HAP-1 (cell line): Measurements from ENCODE around the gene PHOX2A.

ENCODE experiments used
- DNase-seq, 2 experiments: peaks; one replicate each; pipeline ENCODE4 v3.0.0-alpha.2; 2016 to 2020; ENCODE audit warnings: low spot score in 2 of 2
- H3K27me3 ChIP-seq: fragments of 250-450 bp; sonication (Bioruptor Pico); 2 replicates; pipeline ENCODE4 v1.5.1; 2020; ENCODE audit warnings: low read depth, mild to moderate bottlenecking, moderate library complexity
- H3K36me3 ChIP-seq: fragments of 250-450 bp; sonication (Bioruptor Pico); replicated peaks from 2 replicates; pipeline ENCODE4 v1.5.1; 2020; ENCODE audit warnings: mild to moderate bottlenecking
- H3K4me1 ChIP-seq: fragments of 250-450 bp; sonication (Bioruptor Pico); 2 replicates; pipeline ENCODE4 v1.5.1; 2020; ENCODE audit warnings: mild to moderate bottlenecking
- H3K4me3 ChIP-seq: fragments of 250-450 bp; sonication (Bioruptor Pico); 2 replicates; pipeline ENCODE4 v1.5.1; 2020; ENCODE audit warnings: mild to moderate bottlenecking, moderate library complexity
- H3K9me3 ChIP-seq: fragments of 250-450 bp; sonication (Bioruptor Pico); 2 replicates; pipeline ENCODE4 v1.5.1; 2020; ENCODE audit warnings: mild to moderate bottlenecking, moderate library complexity
- in situ Hi-C: fragments of 300-500 bp; cut with MboI; formaldehyde crosslinking; loops from 3 replicates; pipeline ENCODE4 v1.14.3; 2020; ENCODE audit warnings: low sequenced_read_pairs, inconsistent platforms, mixed read lengths

PHOX2A gene

DNA sequence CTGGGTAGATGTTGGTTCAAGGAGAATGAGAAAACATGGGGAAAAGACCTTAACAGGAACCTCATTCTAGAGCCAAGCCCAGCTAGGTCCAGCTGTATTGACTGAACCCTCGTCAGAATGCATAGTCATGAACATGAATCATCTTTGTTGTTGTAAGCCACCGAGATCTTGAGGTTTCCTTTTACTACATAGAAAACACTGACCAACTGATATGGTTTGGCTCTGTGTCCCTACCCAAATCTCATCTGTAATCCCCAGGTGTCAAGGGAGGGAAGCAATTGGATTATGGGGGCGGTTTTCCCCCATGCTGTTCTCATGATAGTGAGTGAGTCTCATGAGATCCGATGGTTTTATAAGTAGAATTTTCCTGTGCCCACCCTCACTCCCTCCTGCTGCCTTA is 19.4 kb upstream of the PHOX2A start:
- no peak overlapping the region for H3K4me3 ChIP-seq
- in situ Hi-C loops: no loop called here
- DNase-seq: no peak

DNA sequence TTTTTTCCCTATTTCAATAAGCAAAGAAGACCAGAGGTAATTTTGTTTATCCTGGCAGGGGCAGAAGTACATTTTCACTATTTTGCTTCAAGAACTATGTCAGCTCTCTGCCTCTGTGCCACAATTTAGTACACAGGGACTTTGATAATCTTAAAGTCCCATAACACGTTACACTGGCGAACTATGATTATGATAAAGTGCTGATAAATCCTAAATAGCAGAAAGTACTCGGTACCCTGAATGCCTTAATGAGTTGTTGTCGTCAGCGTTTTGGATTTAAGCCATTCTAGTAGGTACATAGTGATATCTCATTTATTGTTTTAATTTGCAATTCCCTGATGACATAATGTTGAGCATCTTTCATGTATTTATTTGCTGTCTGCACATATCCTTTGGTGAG is 16.6 kb upstream of the PHOX2A start:
- no peaks in the 10 kb centered on the region for H3K9me3 ChIP-seq
- peaks cover 5% of the 10 kb centered on the region; the same call in 1 of the 2 replicates for H3K27me3 ChIP-seq
- no peaks in the 10 kb centered on the region for H3K4me1 ChIP-seq
- no peak for DNase-seq
- in situ Hi-C loops: no loop called here
- no peak overlapping the region for H3K4me3 ChIP-seq
- no peaks in the 10 kb centered on the region for H3K36me3 ChIP-seq

More for the DNA sequence above, 19.4 kb upstream of the PHOX2A start:
- H3K4me1 ChIP-seq: no peaks in the 10 kb centered on the region
- no peaks in the 10 kb centered on the region for H3K9me3 ChIP-seq
- no peaks in the 10 kb centered on the region; the same call in 1 of the 2 replicates for H3K27me3 ChIP-seq
- no peaks in the 10 kb centered on the region for H3K36me3 ChIP-seq

DNA sequence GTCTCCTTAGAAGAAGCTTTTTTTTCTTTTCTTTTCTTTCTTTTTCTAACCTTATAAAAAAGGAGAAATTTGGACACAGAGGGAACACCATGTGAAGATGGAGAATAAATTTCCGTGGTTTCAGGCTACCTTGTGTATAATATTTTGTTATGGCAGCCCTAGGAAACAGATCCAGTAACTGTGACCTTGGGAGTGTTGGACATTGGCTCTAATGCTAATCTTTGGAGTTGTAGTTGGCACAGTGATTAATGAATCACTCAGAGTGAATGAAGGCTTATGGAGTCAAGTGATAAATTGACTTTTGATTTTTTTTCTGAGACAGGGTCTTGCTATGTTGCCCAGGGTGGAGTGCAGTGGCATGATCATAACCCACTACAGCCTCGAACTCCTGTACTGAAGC is 15.5 kb upstream of the PHOX2A start:
- in situ Hi-C loops: no loop called here
- Histone ChIP-seq H3K4me1 (no peaks in the 10 kb centered on the region), H3K27me3 (peaks cover 7% of the 10 kb centered on the region; the same call in 1 of the 2 replicates), H3K36me3 (no peaks in the 10 kb centered on the region), H3K9me3 (no peaks in the 10 kb centered on the region), H3K4me3 (no peak overlapping the region)
- no peak for DNase-seq

DNA sequence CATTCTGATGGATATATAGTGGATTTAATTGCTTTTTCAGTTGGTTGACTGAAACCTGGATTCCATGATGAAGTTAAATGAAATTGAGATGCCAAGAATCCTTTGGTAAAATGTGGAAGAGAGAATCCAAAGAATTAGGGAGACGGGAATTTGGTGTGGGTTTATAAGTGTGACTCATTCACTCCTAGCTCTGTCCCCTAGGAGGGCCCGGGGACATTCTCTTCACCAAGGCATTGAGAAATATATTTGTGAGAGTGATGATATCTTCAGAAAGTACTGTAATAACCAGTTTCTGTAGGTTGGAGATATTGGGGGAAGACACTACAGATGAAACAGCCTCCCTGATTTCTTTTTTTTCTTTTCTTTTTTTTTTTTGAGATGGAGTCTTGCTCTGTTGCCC is 13.6 kb upstream of the PHOX2A start:
- Histone ChIP-seq H3K4me3 (no peak overlapping the region), H3K9me3 (no peaks in the 10 kb centered on the region; the same call in 1 of the 2 replicates), H3K4me1 (no peaks in the 10 kb centered on the region), H3K36me3 (no peaks in the 10 kb centered on the region), H3K27me3 (peaks cover 7% of the 10 kb centered on the region; the same call in 1 of the 2 replicates)
- DNase-seq: no peak
- in situ Hi-C loops: no loop called here

DNA sequence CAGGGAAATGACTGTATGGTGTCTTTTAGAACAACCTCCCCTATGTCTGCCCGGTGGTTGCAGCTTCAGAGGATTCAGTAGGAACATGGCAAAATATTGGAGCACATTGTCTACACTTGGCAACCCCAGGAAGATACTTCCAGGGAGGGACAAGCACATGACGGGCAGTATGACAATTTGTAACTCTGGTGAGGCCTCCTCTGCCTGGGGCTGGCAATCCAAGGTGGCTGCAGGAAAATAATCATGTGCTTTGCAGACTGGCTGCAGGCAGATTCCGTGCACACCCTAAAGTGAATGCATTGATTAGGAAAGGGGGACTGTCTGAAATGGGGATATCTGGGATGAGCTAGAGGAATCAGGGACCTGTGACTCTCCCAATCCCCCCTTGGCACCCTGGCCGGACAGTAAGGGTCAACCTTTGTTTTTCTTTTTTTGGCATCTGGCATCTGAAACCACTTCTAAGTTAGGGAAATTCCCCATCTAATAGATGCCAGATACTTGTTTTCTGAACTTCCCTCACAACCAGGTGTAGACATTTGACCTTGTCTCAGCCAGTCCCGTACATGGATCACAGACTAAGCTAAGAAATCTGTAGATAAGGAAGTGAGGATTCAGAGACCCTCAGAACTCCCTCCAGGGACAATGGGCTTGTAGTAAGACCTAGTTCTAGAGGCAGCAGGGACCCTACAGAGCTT is 10.5 kb upstream of the PHOX2A start:
- Histone ChIP-seq H3K27me3 (peaks cover 7% of the 10 kb centered on the region; the same call in 1 of the 2 replicates), H3K4me1 (no peaks in the 10 kb centered on the region), H3K9me3 (no peaks in the 10 kb centered on the region; the same call in 1 of the 2 replicates), H3K36me3 (no peaks in the 10 kb centered on the region), H3K4me3 (no peak overlapping the region)
- in situ Hi-C loops: no loop called here
- no peak for DNase-seq

DNA sequence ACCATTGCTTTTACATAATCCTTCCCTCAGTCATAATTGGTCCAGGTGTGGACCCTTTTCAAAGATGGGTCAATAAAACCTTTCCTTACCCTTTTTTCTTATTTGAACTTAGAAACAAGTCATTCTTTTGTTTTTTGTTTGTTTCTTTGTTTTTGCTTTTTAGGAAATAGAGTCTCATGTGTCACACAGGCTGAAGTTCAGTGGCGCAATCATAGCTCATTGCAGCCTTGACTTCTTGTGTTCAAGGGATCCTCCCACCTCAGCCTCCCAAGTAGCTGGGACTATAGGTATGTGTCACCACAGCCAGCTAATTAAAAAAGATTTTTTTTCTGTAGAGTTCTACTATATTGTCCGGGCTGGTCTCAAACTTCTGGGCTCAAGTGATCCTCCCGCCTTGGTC is 9.4 kb upstream of the PHOX2A start:
- Histone ChIP-seq H3K4me1 (no peaks in the 10 kb centered on the region), H3K36me3 (no peaks in the 10 kb centered on the region), H3K27me3 (peaks cover 7% of the 10 kb centered on the region; the same call in 1 of the 2 replicates), H3K4me3 (no peak overlapping the region), H3K9me3 (no peaks in the 10 kb centered on the region; the same call in 1 of the 2 replicates)
- in situ Hi-C loops: no loop called here
- no peak for DNase-seq

DNA sequence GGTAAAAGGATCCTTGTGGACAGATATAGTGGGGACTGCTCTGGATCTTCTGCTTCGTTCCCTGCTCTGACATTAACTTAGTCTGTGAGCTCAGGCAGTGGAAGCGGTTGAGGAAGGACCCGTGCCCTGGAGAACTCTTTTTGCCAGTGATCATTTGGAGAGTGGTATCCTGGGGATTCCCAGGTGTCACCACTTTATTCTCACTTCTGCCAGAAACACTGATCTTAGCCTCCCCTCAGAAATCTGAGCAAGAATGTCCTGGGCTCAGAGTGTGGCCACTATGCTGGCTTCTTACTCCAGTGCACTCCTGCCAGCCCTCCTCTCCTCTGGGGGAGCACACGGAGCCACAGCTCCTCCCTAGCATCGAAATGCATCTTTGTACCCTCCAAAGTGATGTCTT is 7.6 kb upstream of the PHOX2A start:
- H3K4me3 ChIP-seq: no peak overlapping the region
- H3K36me3 ChIP-seq: no peaks in the 10 kb centered on the region
- no peaks in the 10 kb centered on the region for H3K4me1 ChIP-seq
- no peaks in the 10 kb centered on the region; the same call in 1 of the 2 replicates for H3K9me3 ChIP-seq
- DNase-seq: no peak
- in situ Hi-C loops: no loop called here
- peaks cover 7% of the 10 kb centered on the region for H3K27me3 ChIP-seq

DNA sequence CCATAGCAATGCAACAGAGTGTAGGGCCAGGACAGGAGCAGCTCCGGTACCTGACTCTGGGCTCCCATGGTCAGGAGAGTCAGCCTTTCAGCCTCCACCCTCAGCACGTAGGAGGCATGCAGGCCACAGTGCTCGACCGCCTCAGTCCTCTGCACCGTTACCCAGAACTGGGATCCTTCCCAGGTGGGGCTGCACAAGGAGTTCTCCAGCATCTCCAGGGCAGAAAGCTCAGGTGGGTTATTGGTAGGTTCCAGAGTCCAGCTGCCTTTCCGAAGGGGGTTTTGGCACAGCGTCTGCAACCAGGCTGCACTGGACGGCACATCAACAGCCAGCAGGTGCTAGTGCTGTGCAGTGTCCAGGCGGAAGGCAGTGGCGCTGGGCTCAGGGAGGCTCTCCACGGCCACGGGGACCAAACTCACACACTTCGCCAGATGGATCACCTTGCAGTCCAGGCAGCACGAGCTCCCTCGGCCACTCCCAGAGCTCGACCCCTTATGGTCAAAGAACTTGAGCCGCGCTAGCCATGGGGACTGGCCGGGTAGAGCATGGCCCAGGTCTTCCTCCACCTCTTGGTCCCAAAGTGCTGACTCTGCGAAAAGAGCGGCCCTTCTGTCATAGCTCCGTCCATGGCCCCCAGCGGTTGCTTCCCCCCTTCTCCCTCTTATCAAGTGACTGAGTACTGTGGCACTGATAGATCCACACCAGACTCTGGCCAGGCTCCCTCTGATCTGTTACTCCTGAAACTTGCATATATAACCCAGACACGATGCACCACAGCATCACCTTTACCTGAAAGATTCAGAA is 6.9 kb upstream of the PHOX2A start:
- no peaks in the 10 kb centered on the region for H3K36me3 ChIP-seq
- in situ Hi-C loops: no loop called here
- H3K4me3 ChIP-seq: no peak overlapping the region
- H3K27me3 ChIP-seq: peaks cover 13% of the 10 kb centered on the region
- H3K9me3 ChIP-seq: no peaks in the 10 kb centered on the region; the same call in 1 of the 2 replicates
- no peak for DNase-seq
- no peaks in the 10 kb centered on the region for H3K4me1 ChIP-seq

DNA sequence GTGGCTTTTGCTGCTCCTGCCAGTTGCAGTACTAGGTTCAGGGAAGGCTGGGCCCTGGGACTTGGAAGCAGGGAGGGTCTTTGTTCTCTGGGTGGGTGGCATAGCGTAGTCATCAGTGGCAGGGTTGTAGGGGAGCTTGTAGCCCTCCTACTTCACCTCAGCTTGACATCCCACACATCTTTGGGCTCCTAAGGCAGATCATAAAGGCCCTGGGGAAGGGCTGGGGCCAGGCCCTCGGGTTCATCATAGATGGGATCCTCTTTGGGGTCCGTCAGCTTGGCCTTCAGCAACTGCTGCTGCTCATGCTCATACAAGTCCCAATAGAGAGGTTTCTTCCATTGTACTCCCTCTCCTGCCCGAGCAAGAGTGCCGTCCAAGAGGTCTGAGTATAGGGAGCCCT is 6.0 kb upstream of the PHOX2A start:
- no peak overlapping the region for H3K4me3 ChIP-seq
- H3K4me1 ChIP-seq: no peaks in the 10 kb centered on the region
- H3K9me3 ChIP-seq: no peaks in the 10 kb centered on the region; the same call in 1 of the 2 replicates
- DNase-seq: no peak
- H3K36me3 ChIP-seq: no peaks in the 10 kb centered on the region
- H3K27me3 ChIP-seq: peaks cover 19% of the 10 kb centered on the region
- in situ Hi-C loops: no loop called here

DNA sequence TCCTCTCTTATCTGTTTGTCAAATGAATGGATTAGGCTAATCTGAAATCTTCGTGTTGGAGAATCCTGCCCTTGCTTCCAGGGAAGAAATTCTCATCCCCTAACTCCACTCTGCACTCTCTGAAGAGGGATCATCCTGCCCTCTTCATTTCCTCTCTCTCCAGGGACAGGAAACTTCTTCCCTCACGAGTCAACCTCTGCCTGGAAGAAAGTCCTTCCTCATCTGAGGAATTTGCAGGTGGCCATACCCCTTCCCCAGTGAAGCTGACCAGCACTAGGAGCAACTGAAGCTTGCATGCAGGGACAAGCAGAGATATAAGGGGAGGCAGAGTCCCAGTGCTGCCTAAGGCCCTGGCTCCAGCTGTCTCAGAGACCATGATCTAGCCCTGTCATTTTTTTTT is 3.6 kb upstream of the PHOX2A start:
- Histone ChIP-seq H3K4me1 (no peaks in the 10 kb centered on the region), H3K27me3 (peaks cover 27% of the 10 kb centered on the region), H3K36me3 (no peaks in the 10 kb centered on the region), H3K4me3 (no peak overlapping the region), H3K9me3 (no peaks in the 10 kb centered on the region; the same call in 1 of the 2 replicates)
- DNase-seq: no peak
- in situ Hi-C loops: no loop called here

DNA sequence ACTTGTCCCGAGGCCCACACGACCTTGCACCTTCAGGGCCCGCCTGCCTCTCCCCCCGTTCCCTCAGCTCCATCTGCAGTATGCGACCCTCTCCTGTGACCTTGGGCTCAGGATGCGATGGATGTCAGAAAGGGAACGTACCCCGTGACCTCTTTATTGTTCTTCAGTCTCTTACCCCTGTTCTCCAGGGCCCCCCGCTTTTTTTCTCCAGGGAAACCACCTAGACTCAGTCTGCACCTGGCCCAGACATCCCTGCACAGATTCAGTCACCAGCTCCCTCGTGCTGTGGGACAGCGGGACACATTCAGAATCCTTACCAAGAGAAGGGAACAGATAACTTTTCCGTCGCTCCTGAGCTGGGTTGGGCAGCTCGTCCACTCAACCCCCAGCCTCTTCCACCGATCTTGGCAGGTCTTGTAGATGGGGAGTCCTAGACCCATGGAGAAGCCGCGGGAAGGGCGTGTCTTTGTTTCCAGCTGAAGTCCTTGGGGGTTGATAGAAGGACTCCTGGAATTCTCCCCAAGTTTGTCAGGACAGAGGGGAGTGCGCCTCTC is 1.4 kb upstream of the PHOX2A start:
- peaks cover 27% of the 10 kb centered on the region for H3K27me3 ChIP-seq
- no peaks in the 10 kb centered on the region for H3K9me3 ChIP-seq
- no peak for DNase-seq
- H3K36me3 ChIP-seq: no peaks in the 10 kb centered on the region
- H3K4me1 ChIP-seq: no peaks in the 10 kb centered on the region
- in situ Hi-C loops: no loop called here
- no peak overlapping the region for H3K4me3 ChIP-seq

DNA sequence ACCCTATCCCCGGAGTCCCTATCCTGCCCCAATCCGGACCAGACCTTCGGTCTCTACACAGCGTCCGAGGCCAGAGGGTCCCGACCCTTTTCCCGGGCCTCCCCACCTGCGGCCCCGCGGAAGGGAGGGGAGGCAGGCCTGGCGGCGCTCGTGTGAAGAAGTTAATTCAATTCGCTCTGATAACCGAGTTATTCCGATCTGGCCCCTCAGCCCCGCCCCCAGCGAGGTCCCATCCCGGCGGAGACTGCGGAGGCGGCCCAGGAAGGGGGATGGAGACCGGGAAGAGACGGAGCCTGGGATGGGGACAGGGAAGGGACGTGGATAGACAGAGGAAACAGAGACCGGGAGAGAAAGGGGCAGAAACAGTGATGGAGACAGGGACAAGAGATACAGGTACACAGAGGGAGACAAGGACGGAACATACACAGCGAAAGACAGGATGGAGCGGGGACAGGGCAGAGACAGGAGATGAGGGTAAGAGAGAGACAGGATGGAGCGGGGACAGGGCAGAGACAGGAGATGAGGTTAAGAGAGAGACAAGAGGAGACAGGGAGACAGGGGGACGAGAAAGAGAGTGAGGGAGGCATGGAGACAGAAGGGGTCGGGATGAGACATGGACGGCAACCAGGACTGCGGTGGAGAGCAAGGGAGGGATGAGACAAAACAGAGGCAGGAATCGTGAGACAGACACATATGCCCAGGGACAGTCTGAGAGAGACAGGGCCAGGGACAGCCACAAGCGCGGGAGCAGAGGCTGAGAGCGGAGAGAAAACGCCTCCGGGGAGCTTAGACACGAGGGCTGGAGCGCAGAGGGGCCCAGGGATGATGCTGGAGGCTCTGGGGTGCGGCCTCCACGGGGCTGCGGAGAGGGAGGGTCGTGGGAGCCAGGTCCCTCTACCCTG is 636 bp upstream of the PHOX2A start:
- no peaks in the 10 kb centered on the region for H3K9me3 ChIP-seq
- peaks cover 27% of the 10 kb centered on the region for H3K27me3 ChIP-seq
- DNase-seq: no peak
- no peaks in the 10 kb centered on the region; the same call in 1 of the 2 replicates for H3K4me1 ChIP-seq
- in situ Hi-C loops: no loop called here
- H3K4me3 ChIP-seq: no peak overlapping the region
- H3K36me3 ChIP-seq: no peaks in the 10 kb centered on the region
